Mucosa of stomach (tissue), 1 donor: ENCODE measurements around the gene FOXC2.

Source experiments
- H3K27me3 ChIP-seq: one replicate; pipeline ENCODE4 v1.7.0; 2013; ENCODE audit warnings: mild to moderate bottlenecking, low read length; ENCODE audit not compliant: control insufficient read depth, insufficient read depth
- H3K36me3 ChIP-seq: one replicate; pipeline ENCODE4 v1.7.0; 2013; ENCODE audit warnings: low read length; ENCODE audit not compliant: control insufficient read depth, insufficient read depth
- H3K4me1 ChIP-seq: one replicate; pipeline ENCODE4 v1.7.0; 2013; ENCODE audit warnings: mild to moderate bottlenecking, low read length; ENCODE audit not compliant: control insufficient read depth, insufficient read depth
- H3K4me3 ChIP-seq: one replicate; pipeline ENCODE4 v1.7.0; 2013; ENCODE audit warnings: low read length
- H3K9ac ChIP-seq: one replicate; pipeline ENCODE4 v1.7.0; 2013; ENCODE audit warnings: mild to moderate bottlenecking, low read length, moderate library complexity
- H3K9me3 ChIP-seq: one replicate; pipeline ENCODE4 v1.7.0; 2013; ENCODE audit warnings: mild to moderate bottlenecking, low read length, moderate library complexity; ENCODE audit not compliant: control insufficient read depth
- donor health status: Pancreatic carcinoma.

Gene FOXC2

GRCh38 chr16:86573215-86573614, 6.6 kb downstream of the FOXC2 start:
- peaks cover 96% of the 10 kb centered on the region for H3K27me3 ChIP-seq
- H3K4me3 ChIP-seq = no peak overlapping the region

GRCh38 chr16:86573646-86574508, 7.2 kb downstream of the FOXC2 start:
- no peaks in the 10 kb centered on the region for H3K9me3 ChIP-seq
- H3K27me3 ChIP-seq = peaks cover 97% of the 10 kb centered on the region
- H3K4me3 ChIP-seq = no peak overlapping the region
- no peak overlapping the region for H3K9ac ChIP-seq
- H3K4me1 ChIP-seq = peaks cover 17% of the 10 kb centered on the region
- no peaks in the 10 kb centered on the region for H3K36me3 ChIP-seq

More at GRCh38 chr16:86573215-86573614, 6.6 kb downstream of the FOXC2 start:
- H3K4me1 ChIP-seq = peaks cover 17% of the 10 kb centered on the region
- no peaks in the 10 kb centered on the region for H3K9me3 ChIP-seq
- no peak overlapping the region for H3K9ac ChIP-seq
- H3K36me3 ChIP-seq = no peaks in the 10 kb centered on the region

DNA sequence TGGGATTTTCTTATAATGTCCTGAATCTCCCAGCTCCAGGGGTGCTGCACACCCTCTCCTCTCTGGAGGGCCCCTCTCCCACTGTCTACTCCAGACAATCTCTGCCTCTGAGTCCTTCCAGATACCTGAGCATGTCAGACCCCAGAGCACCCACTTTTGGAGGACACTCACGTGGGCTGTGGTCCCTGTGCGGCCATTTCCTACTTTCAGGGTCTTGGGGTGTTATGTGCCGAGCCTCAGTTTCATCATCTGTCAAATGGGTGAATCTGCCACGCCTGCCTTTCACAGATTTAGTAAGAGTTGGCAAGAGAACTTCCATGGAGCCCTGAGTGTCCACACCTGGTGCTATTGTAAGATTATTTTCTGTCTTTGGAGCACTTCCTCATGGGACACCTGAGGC, 8.0 kb downstream of the FOXC2 start:
- Histone ChIP-seq H3K4me3 (no peak overlapping the region), H3K36me3 (no peaks in the 10 kb centered on the region), H3K9me3 (no peaks in the 10 kb centered on the region), H3K27me3 (peaks cover 97% of the 10 kb centered on the region), H3K9ac (no peak overlapping the region), H3K4me1 (peaks cover 17% of the 10 kb centered on the region)

- H3K4me3 ChIP-seq = no peak overlapping the region
- H3K9ac ChIP-seq = no peak overlapping the region
- H3K27me3 ChIP-seq = peaks cover 97% of the 10 kb centered on the region
Measured at GRCh38 chr16:86575095-86575685, 8.6 kb downstream of the FOXC2 start.

GRCh38 chr16:86575754-86576557, 9.3 kb downstream of the FOXC2 start:
- Histone ChIP-seq H3K4me1 (peaks cover 17% of the 10 kb centered on the region), H3K36me3 (no peaks in the 10 kb centered on the region), H3K4me3 (peak overlapping the region; percentile 47), H3K9me3 (no peaks in the 10 kb centered on the region), H3K27me3 (peaks cover 97% of the 10 kb centered on the region), H3K9ac (peak overlapping the region; percentile 36)

More at GRCh38 chr16:86575095-86575685, 8.6 kb downstream of the FOXC2 start:
- no peaks in the 10 kb centered on the region for H3K9me3 ChIP-seq
- H3K4me1 ChIP-seq = peaks cover 17% of the 10 kb centered on the region
- no peaks in the 10 kb centered on the region for H3K36me3 ChIP-seq

- H3K27me3 ChIP-seq = peaks cover 97% of the 10 kb centered on the region
- H3K36me3 ChIP-seq = no peaks in the 10 kb centered on the region
- no peaks in the 10 kb centered on the region for H3K9me3 ChIP-seq
- H3K4me3 ChIP-seq = peak overlapping the region; percentile 47
- no peak overlapping the region for H3K9ac ChIP-seq
- H3K4me1 ChIP-seq = peaks cover 17% of the 10 kb centered on the region
Measured at GRCh38 chr16:86576591-86577313, 10.1 kb downstream of the FOXC2 start.

DNA sequence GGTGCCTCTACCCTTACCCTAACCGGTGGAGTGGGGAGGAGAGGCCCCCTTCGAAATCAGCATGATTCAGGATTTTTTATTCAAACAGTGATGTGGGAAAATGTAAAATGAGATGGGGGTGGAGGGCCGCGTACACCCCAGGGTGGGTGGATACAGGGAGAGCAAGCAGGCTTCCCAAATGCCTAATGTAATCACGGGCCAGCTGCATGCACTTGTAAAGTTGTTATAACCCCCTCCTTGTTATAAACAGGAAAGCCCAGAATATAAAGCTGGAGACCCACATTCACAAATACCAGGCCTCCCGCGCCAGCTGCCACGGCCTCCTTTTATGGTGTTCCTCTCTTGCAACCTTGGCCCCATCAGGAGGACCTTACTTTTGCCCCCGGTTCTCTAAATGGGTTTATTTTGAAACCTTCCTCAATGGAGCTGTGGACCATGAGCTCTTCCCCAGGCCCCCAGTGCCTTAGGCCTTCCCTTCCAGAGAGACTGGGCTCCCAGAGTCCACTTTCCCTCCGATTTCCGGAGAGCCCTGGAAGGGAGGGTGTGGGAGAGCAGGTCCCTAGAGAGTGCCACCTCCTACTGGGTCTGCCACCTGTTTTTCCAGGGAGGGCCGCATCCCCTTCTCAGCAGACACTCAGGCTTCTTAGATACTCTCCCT, 10.8 kb downstream of the FOXC2 start:
- H3K27me3 ChIP-seq = peaks cover 90% of the 10 kb centered on the region
- H3K4me1 ChIP-seq = peaks cover 17% of the 10 kb centered on the region
- H3K4me3 ChIP-seq = no peak overlapping the region
- H3K9me3 ChIP-seq = no peaks in the 10 kb centered on the region
- no peaks in the 10 kb centered on the region for H3K36me3 ChIP-seq
- no peak overlapping the region for H3K9ac ChIP-seq

- Histone ChIP-seq H3K36me3 (no peaks in the 10 kb centered on the region), H3K9ac (no peak within 1 kb of the TSS), H3K4me1 (peaks cover 17% of the 10 kb centered on the region), H3K9me3 (no peaks in the 10 kb centered on the region), H3K27me3 (peaks cover 87% of the 10 kb centered on the region), H3K4me3 (no peak within 1 kb of the TSS)
Measured at GRCh38 chr16:86578061-86578599, 11.5 kb downstream of the FOXC2 start, which contains the start of gene FOXL1. Gene FOXL1 (plus strand): TSS chr16:86578549. CDS start chr16:86578724, 175 bp downstream.

DNA sequence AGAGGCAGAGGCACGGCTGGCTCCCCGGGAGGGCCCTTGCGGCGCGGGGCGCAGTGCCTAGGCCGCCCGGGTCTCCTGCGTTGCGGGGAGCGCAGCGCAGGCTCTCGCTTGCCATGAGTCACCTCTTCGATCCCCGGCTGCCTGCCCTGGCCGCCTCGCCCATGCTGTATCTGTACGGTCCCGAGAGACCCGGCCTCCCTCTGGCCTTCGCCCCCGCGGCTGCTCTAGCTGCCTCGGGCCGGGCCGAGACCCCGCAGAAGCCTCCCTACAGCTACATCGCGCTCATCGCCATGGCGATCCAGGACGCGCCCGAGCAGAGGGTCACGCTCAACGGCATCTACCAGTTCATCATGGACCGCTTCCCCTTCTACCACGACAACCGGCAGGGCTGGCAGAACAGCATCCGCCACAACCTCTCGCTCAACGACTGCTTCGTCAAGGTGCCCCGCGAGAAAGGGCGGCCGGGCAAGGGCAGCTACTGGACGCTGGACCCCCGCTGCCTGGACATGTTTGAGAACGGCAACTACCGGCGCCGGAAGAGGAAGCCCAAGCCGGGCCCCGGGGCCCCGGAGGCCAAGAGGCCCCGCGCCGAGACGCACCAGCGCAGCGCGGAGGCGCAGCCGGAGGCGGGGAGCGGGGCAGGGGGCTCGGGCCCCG, 12.1 kb downstream of the FOXC2 start:
- no peak overlapping the region for H3K4me3 ChIP-seq

GRCh38 chr16:86579268-86580062, 12.8 kb downstream of the FOXC2 start:
- H3K9me3 ChIP-seq = no peaks in the 10 kb centered on the region
- H3K4me3 ChIP-seq = no peak overlapping the region
- no peak overlapping the region for H3K9ac ChIP-seq
- no peaks in the 10 kb centered on the region for H3K36me3 ChIP-seq
- H3K27me3 ChIP-seq = peaks cover 86% of the 10 kb centered on the region
- peaks cover 17% of the 10 kb centered on the region for H3K4me1 ChIP-seq

More for the DNA sequence above, 12.1 kb downstream of the FOXC2 start:
- peaks cover 17% of the 10 kb centered on the region for H3K4me1 ChIP-seq
- peaks cover 87% of the 10 kb centered on the region for H3K27me3 ChIP-seq
- no peaks in the 10 kb centered on the region for H3K9me3 ChIP-seq
- H3K36me3 ChIP-seq = no peaks in the 10 kb centered on the region
- H3K9ac ChIP-seq = no peak overlapping the region
